Activated CD4-positive, alpha-beta T cell treated with anti-CD3 and anti-CD28 coated beads, Interleukin-2, amount 10 ng/mL, durations not matched to agents 24 days and 14 days (primary cell): ENCODE data around the gene BCL2L1. TPM values are rescaled to one million over a fixed set of nuclear protein-coding genes. Genes with fewer than 3 reads are reported as not detected.

Experiments
- DNase-seq: peaks from one replicate; pipeline ENCODE4 v3.0.0; 2022
- H3K27ac Mint-ChIP-seq: one replicate; pipeline ENCODE4 v1.8.0; 2022; ENCODE audit warnings: mild to moderate bottlenecking, mixed read lengths
- H3K27me3 Mint-ChIP-seq: one replicate; pipeline ENCODE4 v1.8.0; 2022; ENCODE audit warnings: mixed read lengths
- H3K36me3 Mint-ChIP-seq: one replicate; pipeline ENCODE4 v1.8.0; 2022; ENCODE audit warnings: low read depth, mild to moderate bottlenecking, mixed read lengths
- H3K4me1 Mint-ChIP-seq: one replicate; pipeline ENCODE4 v1.8.0; 2021; ENCODE audit warnings: mixed read lengths
- H3K4me3 Mint-ChIP-seq: one replicate; pipeline ENCODE4 v1.8.0; 2022; ENCODE audit warnings: mild to moderate bottlenecking, moderate library complexity, mixed read lengths
- H3K9me3 Mint-ChIP-seq: one replicate; pipeline ENCODE4 v1.8.0; 2021; ENCODE audit warnings: mixed read lengths
- intact Hi-C: fragments of 100-400 bp; cut with micrococcal nuclease; formaldehyde crosslinking; loops from one replicate; pipeline ENCODE4 v1.15.1; 2023
- total RNA-seq: library from RNA; stranded (reverse); gene quantifications from 2 replicates; pipeline ENCODE4 v1.2.3, GENCODE V29; 2022

BCL2L1 gene
- 379 and 381 TPM in 2 replicates for total RNA-seq

GRCh38 chr20:31722257-31723068 lies at the start of gene BCL2L1:
Gene BCL2L1, minus strand, starts transcription at chr20:31722868. Its CDS starts 650 bp downstream, at chr20:31722218.
- Mint-ChIP-seq H3K4me1 (peaks cover 22% of the 10 kb centered on the region), H3K27ac (peak within 1 kb of the TSS; percentile 98), H3K36me3 (peaks cover 53% of the 10 kb centered on the region), H3K4me3 (peak within 1 kb of the TSS; percentile 98), H3K9me3 (no peaks in the 10 kb centered on the region), H3K27me3 (no peaks in the 10 kb centered on the region)
- intact Hi-C loops, result loop anchor here (1.0 to 5.0 kb wide), 7 partner anchors 17 to 485 kb away; partner anchors contain the start of genes HM13, PLAGL2, POFUT1 and TPX2
- peak; percentile 90 for DNase-seq

DNA sequence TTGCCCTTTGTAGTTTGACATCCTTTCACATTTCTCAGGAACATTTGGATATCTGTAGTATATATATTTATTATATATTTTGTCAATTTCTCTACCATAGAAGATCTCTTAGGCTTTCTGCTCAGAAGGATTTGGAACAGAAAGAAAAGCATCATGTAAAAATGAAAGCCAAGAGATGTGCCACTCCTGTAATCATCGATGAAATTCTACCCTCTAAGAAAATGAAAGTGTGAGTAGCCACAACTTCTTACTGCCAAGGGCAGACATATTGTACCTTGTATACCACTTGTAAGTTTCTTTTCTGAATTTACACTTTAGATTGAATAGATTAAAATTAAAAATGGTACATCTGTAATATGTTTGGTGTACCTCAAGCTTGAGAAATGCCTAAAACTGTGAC lies 47.6 kb upstream of the BCL2L1 start:
- intact Hi-C loops, result no loop called here
- H3K4me3 Mint-ChIP-seq, result no peak overlapping the region
- H3K36me3 Mint-ChIP-seq, result peaks cover 57% of the 10 kb centered on the region
- DNase-seq, result no peak
- no peaks in the 10 kb centered on the region for H3K27me3 Mint-ChIP-seq
- no peaks in the 10 kb centered on the region for H3K9me3 Mint-ChIP-seq
- no peak overlapping the region for H3K27ac Mint-ChIP-seq
- peaks cover 4% of the 10 kb centered on the region for H3K4me1 Mint-ChIP-seq

- Mint-ChIP-seq H3K9me3 (no peaks in the 10 kb centered on the region), H3K4me3 (no peak overlapping the region)
Observed at GRCh38 chr20:31769681-31770080, 47.0 kb upstream of the BCL2L1 start.

GRCh38 chr20:31767805-31768204 lies 45.1 kb upstream of the BCL2L1 start:
- Mint-ChIP-seq H3K9me3 (no peaks in the 10 kb centered on the region), H3K4me3 (no peak overlapping the region), H3K27me3 (no peaks in the 10 kb centered on the region), H3K4me1 (peaks cover 4% of the 10 kb centered on the region), H3K27ac (no peak overlapping the region), H3K36me3 (peaks cover 50% of the 10 kb centered on the region)
- DNase-seq, result no peak
- intact Hi-C loops, result no loop called here

More at GRCh38 chr20:31769681-31770080, 47.0 kb upstream of the BCL2L1 start:
- H3K27ac Mint-ChIP-seq, result no peak overlapping the region
- peaks cover 58% of the 10 kb centered on the region for H3K36me3 Mint-ChIP-seq
- intact Hi-C loops, result no loop called here
- no peak for DNase-seq
- H3K4me1 Mint-ChIP-seq, result peaks cover 4% of the 10 kb centered on the region
- no peaks in the 10 kb centered on the region for H3K27me3 Mint-ChIP-seq

GRCh38 chr20:31764641-31765305 lies 42.1 kb upstream of the BCL2L1 start:
- peaks cover 4% of the 10 kb centered on the region for H3K4me1 Mint-ChIP-seq
- H3K27me3 Mint-ChIP-seq, result no peaks in the 10 kb centered on the region
- H3K36me3 Mint-ChIP-seq, result peaks cover 48% of the 10 kb centered on the region
- intact Hi-C loops, result no loop called here
- H3K4me3 Mint-ChIP-seq, result no peak overlapping the region
- no peak overlapping the region for H3K27ac Mint-ChIP-seq
- H3K9me3 Mint-ChIP-seq, result no peaks in the 10 kb centered on the region
- no peak for DNase-seq

- H3K36me3 Mint-ChIP-seq, result peaks cover 52% of the 10 kb centered on the region
Observed at GRCh38 chr20:31760519-31761240, 38.0 kb upstream of the BCL2L1 start.

GRCh38 chr20:31759836-31760518 lies 37.3 kb upstream of the BCL2L1 start:
- no peaks in the 10 kb centered on the region for H3K9me3 Mint-ChIP-seq
- no peak overlapping the region for H3K4me3 Mint-ChIP-seq
- peaks cover 8% of the 10 kb centered on the region for H3K4me1 Mint-ChIP-seq
- no peak for DNase-seq
- H3K27me3 Mint-ChIP-seq, result no peaks in the 10 kb centered on the region
- H3K27ac Mint-ChIP-seq, result peak overlapping the region; percentile 39
- intact Hi-C loops, result no loop called here
- H3K36me3 Mint-ChIP-seq, result peaks cover 52% of the 10 kb centered on the region

More at GRCh38 chr20:31760519-31761240, 38.0 kb upstream of the BCL2L1 start:
- Mint-ChIP-seq H3K27me3 (no peaks in the 10 kb centered on the region), H3K4me1 (peaks cover 8% of the 10 kb centered on the region), H3K9me3 (no peaks in the 10 kb centered on the region), H3K4me3 (no peak overlapping the region), H3K27ac (no peak overlapping the region)
- DNase-seq, result no peak
- intact Hi-C loops, result no loop called here

- H3K27me3 Mint-ChIP-seq, result no peaks in the 10 kb centered on the region
- peaks cover 47% of the 10 kb centered on the region for H3K36me3 Mint-ChIP-seq
- intact Hi-C loops, result no loop called here
- peaks cover 8% of the 10 kb centered on the region for H3K4me1 Mint-ChIP-seq
- H3K27ac Mint-ChIP-seq, result no peak overlapping the region
- H3K9me3 Mint-ChIP-seq, result no peaks in the 10 kb centered on the region
- H3K4me3 Mint-ChIP-seq, result no peak overlapping the region
- no peak for DNase-seq
Observed at GRCh38 chr20:31758991-31759390, 36.3 kb upstream of the BCL2L1 start.

DNA sequence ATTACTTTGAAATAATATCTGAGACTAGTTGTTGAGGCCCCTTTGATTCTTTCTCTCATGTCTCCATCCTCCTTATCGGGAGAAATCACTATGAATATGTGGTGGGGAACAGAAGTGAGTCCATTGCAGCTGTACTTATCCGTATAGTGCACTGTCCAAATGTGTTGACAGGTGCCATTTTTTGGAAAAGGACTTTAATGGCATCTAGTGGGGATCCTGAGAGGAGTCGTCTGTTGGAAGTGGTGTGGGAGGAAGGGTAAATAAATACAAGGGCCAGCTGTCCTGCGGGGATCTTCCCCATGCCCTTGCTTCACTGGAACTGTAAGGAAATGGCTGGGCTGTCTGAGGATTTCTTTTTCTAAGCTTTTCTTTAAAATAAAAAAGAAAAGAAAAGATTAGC lies 35.9 kb upstream of the BCL2L1 start:
- H3K27ac Mint-ChIP-seq, result no peak overlapping the region
- intact Hi-C loops, result no loop called here
- no peaks in the 10 kb centered on the region for H3K27me3 Mint-ChIP-seq
- DNase-seq, result no peak
- H3K4me3 Mint-ChIP-seq, result no peak overlapping the region
- H3K9me3 Mint-ChIP-seq, result no peaks in the 10 kb centered on the region
- H3K4me1 Mint-ChIP-seq, result peaks cover 10% of the 10 kb centered on the region
- peaks cover 50% of the 10 kb centered on the region for H3K36me3 Mint-ChIP-seq

DNA sequence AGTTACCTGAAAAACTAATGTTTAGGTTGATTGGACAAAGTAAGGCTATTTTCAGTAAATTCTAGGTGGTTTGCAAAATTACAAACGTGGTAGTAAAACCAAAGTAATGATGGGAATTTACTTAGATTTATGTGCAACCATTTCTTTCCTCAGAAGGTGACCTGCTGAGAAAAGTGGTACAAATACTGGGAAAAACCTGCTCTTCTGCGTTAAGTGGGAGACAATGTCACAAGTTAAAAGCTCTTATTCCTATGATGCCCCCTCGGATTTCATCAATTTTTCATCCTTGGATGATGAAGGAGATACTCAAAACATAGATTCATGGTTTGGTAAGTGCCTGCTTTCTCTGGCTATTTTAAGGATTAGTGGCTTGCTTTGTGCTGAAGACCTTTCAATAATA lies 34.6 kb upstream of the BCL2L1 start:
- no peaks in the 10 kb centered on the region for H3K27me3 Mint-ChIP-seq
- H3K27ac Mint-ChIP-seq, result no peak overlapping the region
- no peak for DNase-seq
- peaks cover 50% of the 10 kb centered on the region for H3K36me3 Mint-ChIP-seq
- H3K4me3 Mint-ChIP-seq, result no peak overlapping the region
- H3K9me3 Mint-ChIP-seq, result no peaks in the 10 kb centered on the region
- intact Hi-C loops, result no loop called here
- peaks cover 8% of the 10 kb centered on the region for H3K4me1 Mint-ChIP-seq

DNA sequence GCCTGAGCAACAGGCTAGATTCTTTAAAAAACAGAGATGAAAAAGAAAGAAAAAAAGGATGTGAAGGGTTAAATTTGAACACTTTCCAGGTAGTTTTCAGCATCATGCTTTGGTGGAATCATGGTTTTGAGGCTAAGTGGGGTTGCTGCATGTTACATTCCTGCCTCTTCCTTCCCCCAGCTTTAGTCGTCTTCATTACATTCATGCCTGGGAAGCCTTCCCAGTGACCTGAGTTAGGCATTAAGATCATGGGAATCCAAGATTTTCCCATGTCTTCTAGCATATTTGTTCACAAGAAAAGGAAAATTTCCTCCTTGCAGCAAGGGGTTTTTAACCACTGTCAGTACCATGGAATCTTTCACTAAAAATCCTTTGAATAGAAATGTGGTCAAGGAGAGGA lies 28.5 kb upstream of the BCL2L1 start:
- peaks cover 23% of the 10 kb centered on the region for H3K4me1 Mint-ChIP-seq
- no peak overlapping the region for H3K27ac Mint-ChIP-seq
- no peaks in the 10 kb centered on the region for H3K9me3 Mint-ChIP-seq
- no peak overlapping the region for H3K4me3 Mint-ChIP-seq
- no peaks in the 10 kb centered on the region for H3K27me3 Mint-ChIP-seq
- intact Hi-C loops, result no loop called here
- no peak for DNase-seq
- peaks cover 33% of the 10 kb centered on the region for H3K36me3 Mint-ChIP-seq

DNA sequence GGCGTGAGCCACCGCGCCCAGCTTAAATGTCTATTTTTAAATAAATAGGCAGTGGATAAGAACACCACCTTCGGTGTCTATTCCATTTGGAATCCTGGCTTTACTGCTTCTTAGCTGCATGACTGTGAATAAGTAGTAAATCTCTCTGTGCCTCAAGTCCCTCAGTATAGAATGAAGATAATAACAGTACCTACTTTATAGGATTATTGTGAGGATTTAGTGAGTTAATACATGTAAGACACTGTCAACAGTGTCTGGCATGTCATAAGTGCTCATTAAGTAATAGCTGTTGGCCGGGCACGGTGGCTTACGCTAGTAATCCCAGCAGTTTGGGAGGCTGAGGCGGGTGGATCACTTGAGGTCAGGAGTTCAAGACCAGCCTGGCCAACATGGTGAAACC lies 26.6 kb upstream of the BCL2L1 start:
- Mint-ChIP-seq H3K36me3 (peaks cover 38% of the 10 kb centered on the region), H3K9me3 (no peaks in the 10 kb centered on the region), H3K27me3 (no peaks in the 10 kb centered on the region), H3K4me3 (no peak overlapping the region), H3K27ac (no peak overlapping the region), H3K4me1 (peaks cover 27% of the 10 kb centered on the region)
- intact Hi-C loops, result no loop called here
- DNase-seq, result no peak

DNA sequence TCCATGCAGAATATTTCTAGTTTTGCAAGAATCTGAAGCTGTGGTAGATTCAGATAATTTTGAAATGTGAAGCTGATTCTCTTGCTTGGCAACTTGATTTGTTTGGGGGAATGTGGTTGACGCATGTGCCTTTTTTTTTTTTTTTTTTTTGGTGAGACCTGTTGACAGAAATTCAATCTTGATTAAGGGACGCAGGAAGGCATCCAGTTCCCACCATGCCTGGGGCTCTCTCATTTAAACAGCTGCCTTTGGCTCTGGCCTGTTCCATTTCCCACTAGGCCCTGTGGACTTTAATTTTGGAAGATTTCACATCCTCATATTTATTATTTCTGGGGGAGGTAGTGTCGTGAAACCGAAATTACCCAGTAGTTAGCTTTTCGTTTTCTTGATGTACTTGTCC lies 25.0 kb upstream of the BCL2L1 start:
- Mint-ChIP-seq H3K36me3 (peaks cover 28% of the 10 kb centered on the region), H3K27ac (peak overlapping the region; percentile 10), H3K4me3 (no peak overlapping the region), H3K27me3 (no peaks in the 10 kb centered on the region), H3K9me3 (no peaks in the 10 kb centered on the region), H3K4me1 (peaks cover 25% of the 10 kb centered on the region)
- no peak for DNase-seq
- intact Hi-C loops, result no loop called here
